ENCODE results near the gene LEMD1.
A peak's percentile ranks its signal among the peaks of the same experiment; 100 is the strongest.

LEMD1 gene, protein sequence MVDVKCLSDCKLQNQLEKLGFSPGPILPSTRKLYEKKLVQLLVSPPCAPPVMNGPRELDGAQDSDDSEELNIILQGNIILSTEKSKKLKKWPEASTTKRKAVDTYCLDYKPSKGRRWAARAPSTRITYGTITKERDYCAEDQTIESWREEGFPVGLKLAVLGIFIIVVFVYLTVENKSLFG

DNA sequence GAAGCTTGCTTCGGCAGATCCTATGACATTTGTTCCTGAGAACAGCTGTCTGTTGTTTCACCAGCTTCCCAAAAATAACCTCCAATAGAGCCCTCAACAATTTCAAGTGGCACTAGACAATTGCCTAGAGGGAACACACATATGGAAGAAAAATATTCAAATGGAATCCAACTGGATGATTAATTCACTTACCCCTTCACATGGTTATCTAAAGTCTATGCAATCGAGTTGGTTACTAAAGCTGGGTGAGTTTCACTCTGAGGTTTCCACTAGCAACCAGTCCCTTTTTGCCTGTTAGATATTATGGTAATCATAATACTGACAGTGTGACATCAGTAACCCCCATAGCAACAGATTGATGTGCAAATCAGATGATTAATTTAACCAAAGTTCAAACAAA is at the start of gene LEMD1:
TSS of gene LEMD1 (minus strand) at position 259 of the 400 bp plus-strand sequence. CDS start 1,520 bp downstream, outside the sequence.
- in situ Hi-C loops (cut with HindIII; ENCODE audit: low pct_ligation_motif_present, low pct_unique_long_range_greater_than_20kb, low sequenced_read_pairs): no loop called here
- no peak for DNase-seq

DNA sequence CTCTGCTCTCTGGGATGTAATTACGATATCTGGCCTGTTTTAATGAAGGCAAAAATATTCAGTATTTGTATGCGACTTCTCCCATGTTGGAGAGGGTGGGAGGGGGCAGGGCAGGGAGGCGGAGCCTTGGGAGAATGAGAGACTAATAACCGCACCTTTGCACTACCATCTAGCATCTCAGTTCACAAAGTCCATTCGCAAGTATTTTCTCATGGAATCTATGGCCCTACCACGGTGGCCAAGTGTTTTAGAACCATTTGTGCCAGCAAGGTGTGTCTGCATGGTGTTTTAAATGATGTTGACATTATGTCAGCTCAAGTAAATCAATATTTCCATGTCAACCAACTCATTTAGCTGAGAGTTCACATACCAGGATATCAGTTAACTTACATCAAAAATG is 48.3 kb upstream of the LEMD1 start:
- DNase-seq: no peak
- in situ Hi-C loops (cut with HindIII; ENCODE audit: low pct_ligation_motif_present, low pct_unique_long_range_greater_than_20kb, low sequenced_read_pairs): no loop called here

DNA sequence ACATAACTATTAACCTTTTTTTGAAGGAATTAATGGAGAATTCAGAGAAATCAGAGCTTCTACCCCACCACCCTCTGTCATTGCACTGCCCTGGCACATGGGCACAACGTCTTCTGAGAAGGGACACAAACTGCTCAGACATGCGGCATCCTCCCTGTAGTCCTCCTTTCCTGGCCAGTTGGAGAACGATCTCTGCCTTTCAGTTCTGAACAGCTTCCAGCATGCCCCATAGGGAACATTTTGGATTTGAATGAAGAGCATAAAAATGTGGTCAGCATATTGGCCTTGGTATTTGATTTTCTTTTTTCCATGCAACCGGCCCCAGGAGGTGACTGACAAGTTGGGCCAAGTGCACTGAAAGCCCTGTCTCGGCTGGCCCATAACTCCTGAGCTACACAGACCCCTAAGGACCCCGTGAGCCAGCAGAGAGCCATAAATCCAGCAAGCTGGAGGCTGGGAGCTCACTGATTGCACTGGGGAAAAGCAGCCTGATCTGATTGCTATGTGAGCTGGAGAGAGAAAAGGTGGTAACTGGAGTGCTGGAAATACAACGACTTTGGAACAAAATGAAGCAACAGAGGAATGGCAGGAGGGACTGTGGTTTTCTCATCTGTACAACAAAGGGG is 44.9 kb upstream of the LEMD1 start:
- DNase-seq: no peak
- in situ Hi-C loops (cut with HindIII; ENCODE audit: low pct_ligation_motif_present, low pct_unique_long_range_greater_than_20kb, low sequenced_read_pairs): no loop called here

DNA sequence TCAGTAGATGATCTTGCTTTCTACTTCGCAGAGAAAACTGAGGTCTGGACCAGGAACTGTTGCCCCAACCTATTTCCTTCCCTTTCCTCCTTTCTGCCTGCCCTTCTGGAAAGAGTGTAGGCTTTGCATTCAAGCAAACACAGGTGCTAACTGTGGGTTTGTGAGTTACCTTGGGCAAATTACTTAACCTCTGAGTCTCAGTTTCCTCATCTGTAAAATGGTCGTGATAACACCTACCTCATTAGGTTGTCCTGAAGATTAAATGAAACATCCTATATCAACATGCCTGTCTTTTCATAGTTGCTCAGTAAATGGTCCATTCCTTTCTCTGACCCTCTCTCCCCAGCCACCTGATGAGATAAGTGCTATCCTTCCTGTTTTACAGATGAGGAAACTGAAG is 43.5 kb upstream of the LEMD1 start:
- in situ Hi-C loops (cut with HindIII; ENCODE audit: low pct_ligation_motif_present, low pct_unique_long_range_greater_than_20kb, low sequenced_read_pairs): no loop called here
- no peak for DNase-seq

DNA sequence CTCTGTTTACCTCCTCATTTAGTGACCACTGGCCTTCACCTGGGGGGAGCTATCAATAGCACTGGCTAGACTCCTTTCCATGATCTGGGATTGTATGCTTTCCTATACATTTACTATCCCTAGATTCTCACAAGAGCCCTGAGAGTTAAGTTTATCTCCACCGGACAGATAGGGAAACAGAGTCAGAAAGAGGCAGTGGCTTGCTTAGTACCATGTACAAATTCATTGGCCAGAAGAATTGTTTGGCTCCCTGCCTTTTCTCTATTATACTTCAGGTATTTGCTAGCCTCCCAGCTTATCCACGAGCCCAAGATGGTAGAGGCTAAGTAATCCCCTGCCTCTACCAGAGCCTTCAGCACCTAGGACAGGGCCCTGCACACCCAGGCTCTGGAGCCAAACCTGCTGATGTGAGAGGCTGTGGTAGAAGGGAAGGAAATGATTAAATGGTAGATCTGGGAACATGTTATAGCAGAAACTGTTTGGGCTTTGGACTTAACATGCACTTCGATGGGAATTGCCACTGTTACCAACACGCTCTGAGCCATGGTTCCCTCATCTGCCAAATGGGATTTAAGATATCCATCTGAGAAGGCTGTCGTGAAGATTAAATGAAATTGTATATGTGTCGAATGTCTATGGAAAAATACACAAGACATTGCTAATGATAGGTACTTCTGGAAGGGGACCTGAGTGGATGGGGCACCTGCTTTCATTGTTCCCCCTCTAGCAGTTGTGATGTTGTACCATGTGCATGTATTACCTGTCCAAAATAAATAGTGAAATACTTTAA is 37.1 kb upstream of the LEMD1 start:
- in situ Hi-C loops (cut with HindIII; ENCODE audit: low pct_ligation_motif_present, low pct_unique_long_range_greater_than_20kb, low sequenced_read_pairs): no loop called here
- peak; percentile 69 for DNase-seq

DNA sequence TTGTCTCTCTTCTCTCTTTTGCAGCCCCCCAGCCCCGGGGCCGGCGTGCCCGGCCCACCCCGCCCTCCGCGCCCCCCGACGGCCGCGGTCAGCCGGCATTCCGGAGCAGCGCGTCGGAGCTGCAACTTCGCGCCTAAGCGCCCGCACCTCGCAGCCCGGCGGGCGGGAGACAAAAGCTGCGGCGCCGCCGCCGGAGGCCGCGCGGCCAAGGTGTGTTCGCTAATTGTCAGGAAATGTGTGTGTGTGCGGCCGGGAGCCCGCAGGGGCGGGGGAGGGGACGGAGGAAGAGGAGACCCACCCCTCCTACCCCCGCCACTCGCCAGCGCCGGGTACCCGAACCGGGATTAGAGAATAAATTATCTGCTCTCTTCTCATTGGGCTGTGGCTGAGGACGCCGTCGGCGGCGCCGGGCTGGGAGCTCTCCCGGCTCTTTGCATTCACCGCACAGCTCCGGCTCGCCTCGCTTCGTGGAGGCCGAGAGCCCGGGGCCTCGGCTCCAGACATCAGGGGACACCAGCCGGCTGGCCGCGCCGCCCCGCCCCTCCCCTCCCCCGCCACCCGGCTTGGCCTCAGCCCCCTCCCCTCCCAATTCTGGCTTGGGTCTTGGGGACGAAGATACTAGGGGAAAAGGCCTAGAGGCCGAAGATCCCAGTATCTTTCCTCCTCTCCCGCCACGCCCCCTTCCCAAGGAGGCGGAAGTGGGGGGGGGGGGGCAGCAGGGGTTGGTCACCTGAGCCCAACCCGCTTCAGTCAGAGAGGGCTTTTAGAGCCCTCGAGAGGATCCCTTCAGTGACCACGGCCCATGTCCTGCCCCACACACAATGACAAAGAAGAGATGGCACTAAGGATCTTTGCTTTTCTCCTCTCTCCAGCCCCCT is 35.3 kb upstream of the LEMD1 start:
- in situ Hi-C loops (cut with HindIII; ENCODE audit: low pct_ligation_motif_present, low pct_unique_long_range_greater_than_20kb, low sequenced_read_pairs): no loop called here
- DNase-seq: no peak

DNA sequence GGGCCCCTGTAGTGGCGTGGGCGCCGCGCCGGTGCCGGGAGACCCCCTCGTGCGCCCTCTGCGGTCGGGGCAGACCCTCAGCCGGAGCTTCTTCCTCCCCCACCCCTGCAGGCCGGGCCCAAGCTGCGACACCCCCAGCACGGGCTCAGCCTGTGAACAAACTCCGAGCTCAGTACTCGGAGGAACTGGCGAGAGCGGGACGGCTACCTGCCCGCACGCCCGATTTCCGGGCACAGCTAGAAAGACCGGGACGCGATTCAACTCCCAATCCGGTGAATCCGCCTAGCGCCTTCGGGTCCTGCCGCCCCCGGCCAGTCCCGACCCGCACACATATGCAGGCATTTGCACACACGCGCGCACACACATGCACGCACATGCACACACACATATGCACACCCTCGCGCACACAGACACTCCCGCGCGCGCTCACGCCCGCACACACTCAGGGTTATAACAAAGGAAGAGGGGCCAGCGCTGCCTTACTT is 34.6 kb upstream of the LEMD1 start:
- in situ Hi-C loops (cut with HindIII; ENCODE audit: low pct_ligation_motif_present, low pct_unique_long_range_greater_than_20kb, low sequenced_read_pairs): no loop called here
- DNase-seq: no peak

DNA sequence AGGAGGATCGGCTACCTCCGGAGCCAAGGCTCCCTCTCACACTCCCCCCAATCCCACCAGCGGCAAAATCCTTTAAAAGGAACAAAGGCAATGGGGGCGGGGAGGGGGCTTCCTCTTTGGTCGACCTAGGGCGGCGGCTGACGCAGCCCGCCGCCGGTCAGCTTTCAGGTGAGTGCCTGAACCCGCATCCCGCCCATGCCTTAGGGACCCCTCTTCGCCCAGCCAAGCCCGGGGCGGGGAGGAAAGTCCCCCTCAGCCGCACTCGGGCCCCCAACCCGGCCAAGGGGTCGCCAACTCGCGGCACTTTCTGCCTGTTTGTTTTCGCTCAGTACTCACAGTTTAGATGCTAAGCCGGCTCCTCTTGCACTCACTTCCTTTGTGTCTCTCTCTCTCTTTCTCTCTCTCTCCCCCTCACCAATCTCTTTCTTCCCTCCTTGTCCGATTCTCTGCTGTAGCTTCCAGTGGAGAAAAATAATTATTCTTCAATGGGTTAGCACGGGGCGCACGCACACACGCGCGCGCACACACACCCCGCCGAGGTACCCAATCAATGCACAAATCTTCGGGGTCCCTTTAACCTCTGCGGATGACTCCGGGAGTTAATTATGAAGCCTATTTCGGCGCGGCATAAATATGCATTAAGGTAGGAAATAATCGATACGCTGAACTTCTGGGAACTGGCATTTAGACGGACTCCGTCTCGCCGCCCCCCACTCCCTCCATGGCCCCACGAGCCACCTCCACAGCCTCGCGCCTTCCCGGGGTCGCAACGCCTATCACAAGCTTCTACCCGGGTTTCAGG is 33.9 kb upstream of the LEMD1 start, which contains the start of gene BLACAT1:
TSS of gene BLACAT1 (minus strand) at position 465 of the 802 bp plus-strand sequence.
- DNase-seq: no peak
- in situ Hi-C loops (cut with HindIII; ENCODE audit: low pct_ligation_motif_present, low pct_unique_long_range_greater_than_20kb, low sequenced_read_pairs): no loop called here

DNA sequence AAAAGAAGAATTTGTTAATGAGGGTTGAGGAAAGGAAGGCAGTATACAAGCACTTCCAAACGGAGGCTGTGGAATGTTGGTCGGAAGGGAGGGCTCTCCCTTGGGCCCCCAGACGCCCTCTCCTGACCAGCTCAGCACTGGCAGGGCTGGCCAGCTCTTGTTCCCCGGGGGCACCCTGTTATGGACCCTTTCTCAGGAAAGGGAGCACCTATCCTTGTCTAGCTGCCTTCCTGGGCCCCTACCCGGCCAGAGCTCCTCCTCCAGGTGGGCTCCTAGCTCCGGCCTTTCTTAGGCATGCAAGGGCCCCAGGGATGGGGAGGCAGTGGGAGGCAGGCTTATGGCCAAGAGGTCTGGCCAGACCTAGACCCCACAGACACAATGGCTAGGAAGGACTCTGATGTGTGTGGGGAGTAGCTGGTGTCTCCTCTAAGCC is 33.1 kb upstream of the LEMD1 start:
- DNase-seq: no peak
- in situ Hi-C loops (cut with HindIII; ENCODE audit: low pct_ligation_motif_present, low pct_unique_long_range_greater_than_20kb, low sequenced_read_pairs): no loop called here

DNA sequence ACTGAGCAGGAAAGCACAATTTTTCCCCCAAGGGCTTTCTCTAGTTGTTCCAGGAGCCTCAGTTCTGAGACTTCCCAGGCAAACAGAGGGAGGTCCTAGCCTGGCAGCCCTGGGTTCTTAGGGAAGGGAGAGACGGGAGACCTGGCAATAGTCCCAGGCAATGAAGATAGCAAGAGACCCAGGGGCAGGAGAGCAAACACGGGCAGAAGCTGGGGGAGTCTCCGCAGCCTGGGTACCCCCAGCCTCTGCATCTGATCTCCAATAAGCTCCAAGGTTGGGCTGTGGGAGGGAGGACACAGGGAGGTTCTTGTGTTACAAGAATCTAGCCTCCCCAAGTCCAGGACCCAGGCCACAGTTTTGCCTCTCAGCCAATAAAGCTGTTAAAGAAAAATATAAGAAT is 31.6 kb upstream of the LEMD1 start:
- DNase-seq: no peak
- in situ Hi-C loops (cut with HindIII; ENCODE audit: low pct_ligation_motif_present, low pct_unique_long_range_greater_than_20kb, low sequenced_read_pairs): no loop called here

DNA sequence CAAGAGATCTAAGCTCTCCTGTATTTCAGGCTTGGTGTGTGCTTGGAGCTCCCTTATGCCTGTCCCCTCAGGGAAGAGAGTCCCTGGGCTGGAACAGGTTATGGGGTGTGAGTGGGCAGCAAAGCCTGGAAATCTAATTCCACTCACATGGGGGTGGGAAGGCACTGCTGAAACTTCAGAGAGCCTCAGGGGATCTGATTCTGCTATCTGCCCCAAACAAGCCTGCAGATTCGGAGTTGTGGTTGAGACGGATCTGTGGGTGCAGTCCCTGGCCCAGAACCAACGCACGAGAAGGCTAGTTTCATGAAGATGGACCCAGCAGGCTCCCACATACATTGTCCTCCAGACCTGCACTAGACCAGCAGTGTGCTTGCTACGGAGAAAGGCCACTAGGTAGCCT is 31.1 kb upstream of the LEMD1 start:
- DNase-seq: no peak
- in situ Hi-C loops (cut with HindIII; ENCODE audit: low pct_ligation_motif_present, low pct_unique_long_range_greater_than_20kb, low sequenced_read_pairs): no loop called here

DNA sequence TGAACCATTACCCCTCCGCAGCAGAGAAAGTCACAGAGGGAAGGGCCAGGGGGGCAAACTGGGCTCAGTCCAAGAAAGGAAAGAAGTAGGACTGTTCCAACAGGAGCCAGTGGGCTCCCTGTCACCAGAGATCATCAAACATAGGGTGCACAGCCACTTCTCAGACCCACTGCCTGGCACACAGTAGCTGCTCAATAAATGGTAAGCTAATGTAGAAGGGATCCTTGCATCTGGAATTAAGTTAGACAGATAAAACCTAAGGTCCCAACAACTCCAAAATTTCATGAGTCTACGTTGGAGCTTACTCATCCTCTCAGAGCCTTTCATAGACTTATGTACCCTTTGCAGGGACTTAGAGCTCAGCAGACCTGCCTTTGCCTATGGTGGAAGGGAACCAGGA is 30.5 kb upstream of the LEMD1 start:
- in situ Hi-C loops (cut with HindIII; ENCODE audit: low pct_ligation_motif_present, low pct_unique_long_range_greater_than_20kb, low sequenced_read_pairs): no loop called here
- DNase-seq: no peak

DNA sequence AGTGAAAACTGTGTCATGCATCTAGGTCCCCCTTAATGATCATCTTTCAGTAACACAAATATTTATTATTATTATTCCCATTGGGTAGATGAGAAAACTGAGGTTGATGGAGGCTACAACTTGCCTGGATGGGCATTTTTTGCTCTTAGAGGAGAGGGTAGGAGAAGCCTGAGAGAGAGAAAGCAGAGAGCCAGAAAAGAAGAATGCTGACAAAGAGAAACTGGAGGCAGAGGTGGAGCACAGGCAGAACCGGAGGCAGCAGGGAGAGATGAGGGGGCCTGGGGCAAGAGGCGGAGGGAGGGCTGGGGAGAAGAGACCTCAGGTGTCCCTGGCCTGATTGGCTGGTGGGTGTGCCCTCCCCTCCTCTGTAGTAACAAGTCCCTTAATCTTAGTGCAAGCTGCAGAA is 29.9 kb upstream of the LEMD1 start:
- no peak for DNase-seq
- in situ Hi-C loops (cut with HindIII; ENCODE audit: low pct_ligation_motif_present, low pct_unique_long_range_greater_than_20kb, low sequenced_read_pairs): no loop called here

DNA sequence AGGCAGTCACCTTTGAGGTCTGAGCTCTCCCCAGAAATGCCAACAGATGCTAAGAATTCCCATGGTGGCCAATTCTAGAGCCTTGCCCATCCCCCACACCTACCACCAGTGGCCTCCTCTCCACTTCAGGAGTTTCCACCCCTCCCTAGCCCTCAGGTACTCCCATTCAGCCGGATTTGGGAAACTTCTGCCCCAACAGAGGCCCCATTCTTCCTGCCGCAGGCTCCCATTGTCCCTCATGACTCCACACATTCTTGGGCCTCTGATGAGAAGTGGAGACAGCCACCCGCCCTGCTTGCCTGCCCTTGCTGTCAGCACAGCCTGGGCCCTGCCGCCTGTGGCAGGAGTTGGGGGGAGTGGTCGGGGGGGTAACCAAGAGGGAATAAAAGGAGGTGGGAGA is 29.3 kb upstream of the LEMD1 start:
- no peak for DNase-seq
- in situ Hi-C loops (cut with HindIII; ENCODE audit: low pct_ligation_motif_present, low pct_unique_long_range_greater_than_20kb, low sequenced_read_pairs): no loop called here

DNA sequence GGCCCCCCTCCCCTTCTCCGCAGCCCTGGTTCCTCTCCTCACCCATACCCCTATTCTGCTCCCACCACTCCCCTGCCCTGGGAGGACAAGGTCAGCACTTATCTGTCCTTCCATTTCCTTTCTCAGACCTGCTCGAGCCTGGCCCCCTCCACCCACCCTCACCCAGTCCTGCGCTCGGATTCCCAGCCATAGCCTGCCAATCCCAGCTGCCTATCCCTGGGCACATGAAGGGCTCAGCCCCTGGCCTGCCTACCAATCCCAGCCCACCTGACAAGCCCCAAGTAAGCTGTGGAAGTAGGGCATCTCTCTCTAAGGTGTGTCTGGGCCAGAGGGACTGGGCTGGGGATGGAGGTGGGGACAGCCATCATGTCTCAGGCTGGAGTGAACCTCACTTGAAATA is 28.6 kb upstream of the LEMD1 start:
- in situ Hi-C loops (cut with HindIII; ENCODE audit: low pct_ligation_motif_present, low pct_unique_long_range_greater_than_20kb, low sequenced_read_pairs): no loop called here
- DNase-seq: no peak

DNA sequence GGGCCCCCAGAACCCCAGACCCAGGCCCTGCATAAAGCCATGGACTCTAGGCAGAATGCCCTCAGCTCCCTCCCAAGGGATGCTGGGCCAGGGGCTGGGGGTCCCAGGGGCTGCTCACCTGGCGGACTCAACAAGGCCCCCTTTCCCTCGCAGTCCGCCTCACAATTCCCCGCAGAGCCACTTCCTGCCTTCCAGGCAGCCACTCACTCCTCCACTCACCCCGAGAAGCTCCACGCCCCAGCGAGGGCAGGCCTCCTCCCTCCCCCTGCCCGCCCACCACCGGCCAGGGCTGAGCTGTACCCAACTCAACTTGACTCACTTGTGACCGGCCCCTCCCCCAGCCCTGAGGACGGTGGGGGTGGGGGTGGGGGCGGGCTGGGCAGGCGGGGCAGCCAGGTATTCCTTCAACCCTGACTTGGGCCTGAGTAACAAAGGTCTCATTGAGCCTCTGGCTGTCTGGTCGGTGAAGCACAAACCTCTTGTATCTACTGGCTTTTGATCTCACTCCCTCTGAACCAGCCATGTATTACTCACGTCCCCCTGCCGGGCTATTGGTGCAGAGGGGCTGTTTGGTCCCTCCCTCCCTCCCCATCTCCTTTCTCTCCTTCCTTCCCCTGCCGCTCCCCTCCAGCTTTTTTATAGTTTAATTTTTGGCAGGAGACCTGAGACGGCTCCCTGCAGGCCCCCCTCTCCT is 28.0 kb upstream of the LEMD1 start:
- DNase-seq: peak; percentile 86
- in situ Hi-C loops (cut with HindIII; ENCODE audit: low pct_ligation_motif_present, low pct_unique_long_range_greater_than_20kb, low sequenced_read_pairs): no loop called here

DNA sequence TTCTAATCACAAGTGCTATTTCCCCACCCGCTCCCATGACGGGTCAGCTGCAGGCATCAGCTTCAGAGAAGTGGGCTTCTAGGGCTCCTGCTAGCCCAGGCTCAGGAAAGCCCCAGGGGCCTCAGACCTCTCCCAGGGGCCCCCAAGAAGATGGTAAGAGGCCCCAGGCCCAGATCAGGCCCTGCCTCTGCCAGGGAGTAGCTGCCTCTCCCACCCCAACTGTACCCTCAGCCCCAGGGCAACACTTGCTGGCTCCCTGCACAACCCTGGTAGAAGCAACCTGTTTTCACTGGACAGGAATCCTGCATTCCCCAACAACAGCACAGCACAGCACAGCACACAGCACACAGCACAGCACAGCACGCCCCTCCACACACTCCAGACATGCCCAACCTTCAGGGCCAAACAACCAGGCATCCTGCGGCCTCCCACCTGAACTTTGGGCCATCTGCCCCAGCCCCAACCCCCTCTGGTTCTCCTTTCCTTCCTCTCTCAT is 27.4 kb upstream of the LEMD1 start:
- in situ Hi-C loops (cut with HindIII; ENCODE audit: low pct_ligation_motif_present, low pct_unique_long_range_greater_than_20kb, low sequenced_read_pairs): no loop called here
- DNase-seq: no peak

Measured in ACHN (cell line).